Measurements from ENCODE around the gene MANSC1.

MANSC1 gene

GRCh38 chr12:12278899-12279298 is 71.1 kb downstream of the MANSC1 start:
- H3K9ac ChIP-seq (ENCODE audit: low read depth, low read length) = no peak overlapping the region
- H3K9me3 ChIP-seq (ENCODE audit: control insufficient read depth, insufficient read depth, low read length) = peaks cover 2% of the 10 kb centered on the region; the same call in 1 of the 2 replicates
- H3K36me3 ChIP-seq (ENCODE audit: insufficient read depth, low read length) = no peaks in the 10 kb centered on the region
- peaks cover 23% of the 10 kb centered on the region for H3K4me1 ChIP-seq (ENCODE audit: insufficient read depth, low read length)
